Esophagus squamous epithelium (tissue), 5 donors: Measurements from ENCODE around the gene LMAN2L. TPM values are rescaled to one million over a fixed set of nuclear protein-coding genes. Genes with fewer than 3 reads are reported as not detected.

Experiments used
- DNase-seq: peaks from one replicate; lab custom pipeline; 2025; lab: John Stamatoyannopoulos, UW
- H3K27ac ChIP-seq, 4 donors: fragments of 200-600 bp; sonication (generic); one replicate each; pipeline ENCODE4 v1.5.1; 2016 to 2019; ENCODE audit warnings: mild to moderate bottlenecking in 1 of 4
- H3K27me3 ChIP-seq, 4 donors: fragments of 200-600 bp; sonication (generic); 1 replicate in 3 of 4; 2 replicates in 1 of 4; pipeline versions ENCODE4 v1.5.1 to v1.6.0; 2017 to 2021; ENCODE audit warnings: antibody characterized with exemption in 1 of 4
- H3K36me3 ChIP-seq, 3 donors: fragments of 200-600 bp; sonication (generic); one replicate each; pipeline ENCODE4 v1.5.1; 2016 to 2019
- H3K4me1 ChIP-seq, 3 donors: fragments of 200-600 bp; sonication (generic); one replicate each; pipeline ENCODE4 v1.5.1; 2017 to 2019
- H3K4me3 ChIP-seq, 4 donors: fragments of 200-600 bp; sonication (generic); 1 replicate in 3 of 4; 2 replicates in 1 of 4; pipeline ENCODE4 v1.5.1; 2016 to 2019; ENCODE audit warnings: mild to moderate bottlenecking in 2 of 4, moderate library complexity in 1 of 4
- H3K9me3 ChIP-seq, 3 donors: fragments of 200-600 bp; sonication (generic); one replicate each; pipeline ENCODE4 v1.5.1; 2016 to 2019
- CTCF ChIP-seq, 6 experiments: fragments of 450-650 bp in 4 of 6; fragments of 200-600 bp in 2 of 6; sonication (generic) in 2 of 6; IDR thresholded peaks; one replicate each; pipeline ENCODE4 v1.5.1; 2016 to 2019; ENCODE audit warnings: antibody characterized with exemption in 6 of 6, mild to moderate bottlenecking in 4 of 6, moderate library complexity in 4 of 6
- POLR2A ChIP-seq, 4 donors: fragments of 450-650 bp; IDR thresholded peaks; one replicate each; pipeline ENCODE4 v1.6.1; 2017; ENCODE audit warnings: antibody characterized with exemption in 4 of 4, mild to moderate bottlenecking in 4 of 4, moderate library complexity in 3 of 4
- WGBS, 2 donors: methylation state at CpG; one replicate each; pipeline ENCODE4 v1.1.5; 2018; 5-methylcytosine and 5-hydroxymethylcytosine counted together
- intact Hi-C: fragments of 100-400 bp; cut with DNase I; formaldehyde crosslinking; loops from one replicate; pipeline ENCODE4 v1.15.0; 2022
- total RNA-seq, 4 donors: library from RNA; depleted of rRNA; stranded (reverse); fragments of >200 nt; gene quantifications; one replicate each; pipeline ENCODE4 v1.1.0, GENCODE V29; 2016
- donor health status: DM: yes; HTN: yes; CAD: no.

LMAN2L gene
- total RNA-seq, 4 donors from 2014 or later = 7.4 to 12.6 (median 10.5) TPM

- DNase-seq = no peak
- TF ChIP-seq POLR2A (IDR thresholded peaks at IDR 0.05) (no peak), CTCF (IDR thresholded peaks at IDR 0.05) (peak in 5 of 6 experiments; percentile 13 to 78 (median 59))
Measured at GRCh38 chr2:96760986-96761832, 21.3 kb upstream of the LMAN2L start.

GRCh38 chr2:96760036-96760985, 20.4 kb upstream of the LMAN2L start, which contains the start of gene CNNM4:
Gene CNNM4, plus strand, starts transcription at chr2:96760902. Its CDS starts 98 bp downstream, at chr2:96761000.
- Histone ChIP-seq H3K27ac (peak within 1 kb of the TSS; percentile 84 to 92 (median 90)), H3K27me3 (no peaks in the 10 kb centered on the region), H3K4me1 (peaks cover 31 to 78% (median 50%) of the 10 kb centered on the region in 3 donors), H3K9me3 (no peaks in the 10 kb centered on the region), H3K4me3 (peak within 1 kb of the TSS; percentile 45 to 83 (median 71)), H3K36me3 (no peaks in the 10 kb centered on the region)
- peak; percentile 74 for DNase-seq
- WGBS, 2 donors = 22 to 83% methylated on average over 2 to 11 of the region's 62 CpGs
- intact Hi-C loops = loop anchor here (10.0 kb wide), 2 partner anchors 126 to 226 kb away; partner anchors contain the start of genes ARID5A and KANSL3
- peak in 2 of 4 donors; percentile 27 to 29 for TF ChIP-seq POLR2A (IDR thresholded peaks at IDR 0.05)
- TF ChIP-seq CTCF (IDR thresholded peaks at IDR 0.05) = peak in 5 of 6 experiments; percentile 11 to 39 (median 31)

More at GRCh38 chr2:96760986-96761832, 21.3 kb upstream of the LMAN2L start:
- Histone ChIP-seq H3K27me3 (no peaks in the 10 kb centered on the region), H3K36me3 (no peaks in the 10 kb centered on the region), H3K4me1 (peaks cover 31 to 84% (median 50%) of the 10 kb centered on the region in 3 donors), H3K9me3 (no peaks in the 10 kb centered on the region), H3K27ac (peak overlapping the region; percentile 84 to 92 (median 90)), H3K4me3 (peak overlapping the region; percentile 45 to 83 (median 71))
- intact Hi-C loops = loop anchor here (10.0 kb wide), 2 partner anchors 126 to 226 kb away; partner anchors contain the start of genes ARID5A and KANSL3
- WGBS, 2 donors = 71 to 86% methylated on average over 5 to 7 of the region's 59 CpGs

- H3K4me3 ChIP-seq = no peak overlapping the region
- H3K27ac ChIP-seq = peak overlapping the region; percentile 18 to 92 (median 80)
- H3K4me1 ChIP-seq = peaks cover 31 to 70% (median 48%) of the 10 kb centered on the region in 3 donors
- no peak for DNase-seq
- H3K36me3 ChIP-seq = no peaks in the 10 kb centered on the region
- H3K9me3 ChIP-seq = no peaks in the 10 kb centered on the region
- intact Hi-C loops = no loop called here
- TF ChIP-seq CTCF (IDR thresholded peaks at IDR 0.05) (no peak), POLR2A (IDR thresholded peaks at IDR 0.05) (no peak)
- WGBS, 2 donors = 52 to 62% methylated on average over 2 to 4 of the region's 4 CpGs
- H3K27me3 ChIP-seq = no peaks in the 10 kb centered on the region
Measured at GRCh38 chr2:96759548-96759947, 19.7 kb upstream of the LMAN2L start.

GRCh38 chr2:96758987-96759386, 19.1 kb upstream of the LMAN2L start:
- Histone ChIP-seq H3K9me3 (no peaks in the 10 kb centered on the region), H3K36me3 (no peaks in the 10 kb centered on the region), H3K27me3 (no peaks in the 10 kb centered on the region), H3K27ac (peak overlapping the region in 3 of 4 donors; percentile 18 to 92 (median 30)), H3K4me1 (peaks cover 28 to 66% (median 42%) of the 10 kb centered on the region in 3 donors), H3K4me3 (no peak overlapping the region)
- DNase-seq = no peak
- 71 to 87% methylated on average over 3 of the region's 3 CpGs for WGBS, 2 donors
- intact Hi-C loops = no loop called here
- no peak for TF ChIP-seq CTCF (IDR thresholded peaks at IDR 0.05)
